GM19099 (cell line): ENCODE measurements around the gene FRMD4B.

ENCODE experiments used
- POLR2A ChIP-seq: IDR thresholded peaks from 3 replicates; pipeline ENCODE4 v1.6.1; 2011; ENCODE audit warnings: low read depth; ENCODE audit not compliant: insufficient read length; ENCODE audit errors: extremely low read depth

Gene FRMD4B

GRCh38 chr3:69385723-69386555 lies at the start of gene FRMD4B:
TSS of gene FRMD4B (minus strand) at chr3:69386088. CDS start at chr3:69385989, 99 bp downstream.
- no peak for TF ChIP-seq POLR2A

- no peak for TF ChIP-seq POLR2A
Observed at GRCh38 chr3:69433969-69434325, 48.1 kb upstream of the FRMD4B start.

- TF ChIP-seq POLR2A = no peak
Observed at GRCh38 chr3:69433121-69433968, 47.5 kb upstream of the FRMD4B start.

- no peak for TF ChIP-seq POLR2A
Observed at GRCh38 chr3:69428657-69429255, 42.9 kb upstream of the FRMD4B start.

- no peak for TF ChIP-seq POLR2A
Observed at GRCh38 chr3:69426967-69427304, 41.0 kb upstream of the FRMD4B start.

GRCh38 chr3:69426291-69426966 lies 40.5 kb upstream of the FRMD4B start:
- TF ChIP-seq POLR2A = no peak

- no peak for TF ChIP-seq POLR2A
Observed at GRCh38 chr3:69425249-69425648, 39.4 kb upstream of the FRMD4B start.

GRCh38 chr3:69423463-69424155 lies 37.7 kb upstream of the FRMD4B start:
- no peak for TF ChIP-seq POLR2A

GRCh38 chr3:69422751-69423150 lies 36.9 kb upstream of the FRMD4B start:
- TF ChIP-seq POLR2A = no peak

GRCh38 chr3:69420781-69421520 lies 35.1 kb upstream of the FRMD4B start:
- TF ChIP-seq POLR2A = no peak

GRCh38 chr3:69419276-69419675 lies 33.4 kb upstream of the FRMD4B start:
- TF ChIP-seq POLR2A = no peak

- TF ChIP-seq POLR2A = no peak
Observed at GRCh38 chr3:69417541-69418078, 31.7 kb upstream of the FRMD4B start.

- TF ChIP-seq POLR2A = no peak
Observed at GRCh38 chr3:69413551-69414207, 27.8 kb upstream of the FRMD4B start.

GRCh38 chr3:69411346-69411745 lies 25.5 kb upstream of the FRMD4B start:
- TF ChIP-seq POLR2A = no peak

GRCh38 chr3:69410301-69410700 lies 24.4 kb upstream of the FRMD4B start:
- TF ChIP-seq POLR2A = no peak
